Stimulated activated CD4-positive, alpha-beta T cell treated with anti-CD3 and anti-CD28 coated beads, Interleukin-4, amount 100 ng/mL, for 48 hours (primary cell): ENCODE results near the gene SHROOM3.
"Not testable (repeated sequence)": the region's sequence is repeated elsewhere in the genome, so short reads cannot be mapped to it uniquely, and the experiment has no call there.

Source experiments
- DNase-seq, 2 donors: peaks; one replicate each; pipeline ENCODE4 v3.0.0-alpha.2; 2020; ENCODE audit warnings: low read depth in 2 of 2

The SHROOM3 gene

GRCh38 chr4:76723373-76723772 is 288.3 kb downstream of the SHROOM3 start:
- DNase-seq: no peak

GRCh38 chr4:76723924-76724323 is 288.9 kb downstream of the SHROOM3 start:
- DNase-seq: no peak

GRCh38 chr4:76725039-76725438 is 290.0 kb downstream of the SHROOM3 start:
- no peak for DNase-seq

- DNase-seq: no peak
Measured at GRCh38 chr4:76726176-76726575, 291.1 kb downstream of the SHROOM3 start.

- no peak for DNase-seq
Measured at GRCh38 chr4:76726631-76727030, 291.6 kb downstream of the SHROOM3 start.

GRCh38 chr4:76727934-76728333 is 292.9 kb downstream of the SHROOM3 start:
- DNase-seq: not testable (repeated sequence)

GRCh38 chr4:76729460-76729859 is 294.4 kb downstream of the SHROOM3 start:
- DNase-seq: no peak

- DNase-seq: no peak
Measured at GRCh38 chr4:76729980-76730379, 295.0 kb downstream of the SHROOM3 start.

GRCh38 chr4:76732246-76732645 is 297.2 kb downstream of the SHROOM3 start:
- DNase-seq: no peak

GRCh38 chr4:76733068-76733771 is 298.2 kb downstream of the SHROOM3 start:
- DNase-seq: no peak

GRCh38 chr4:76736414-76736813 is 301.4 kb downstream of the SHROOM3 start:
- DNase-seq: no peak

GRCh38 chr4:76737180-76737579 is 302.2 kb downstream of the SHROOM3 start:
- no peak for DNase-seq

- DNase-seq: no peak
Measured at GRCh38 chr4:76737771-76738085, 302.7 kb downstream of the SHROOM3 start.

GRCh38 chr4:76738086-76738931 is 303.3 kb downstream of the SHROOM3 start:
- DNase-seq: peak in 1 of 2 donors; percentile 15

- no peak for DNase-seq
Measured at GRCh38 chr4:76740192-76740591, 305.2 kb downstream of the SHROOM3 start.

- DNase-seq: no peak
Measured at GRCh38 chr4:76740866-76741662, 306.0 kb downstream of the SHROOM3 start.

GRCh38 chr4:76741663-76742020 is 306.6 kb downstream of the SHROOM3 start:
- no peak for DNase-seq

GRCh38 chr4:76744241-76744921 is 309.4 kb downstream of the SHROOM3 start:
- no peak for DNase-seq

- no peak for DNase-seq
Measured at GRCh38 chr4:76745240-76745639, 310.2 kb downstream of the SHROOM3 start.

- no peak for DNase-seq
Measured at GRCh38 chr4:76747563-76747962, 312.5 kb downstream of the SHROOM3 start.

GRCh38 chr4:76748649-76749048 is 313.6 kb downstream of the SHROOM3 start:
- DNase-seq: no peak

GRCh38 chr4:76749355-76749754 is 314.3 kb downstream of the SHROOM3 start:
- no peak for DNase-seq
